GM12878 (cell line): ENCODE results near the gene MARF1.

Source experiments
- CHD4 ChIP-seq: fragments of 200-600 bp; sonication (generic); IDR thresholded peaks from 2 replicates; pipeline ENCODE4 v1.6.1; 2016; ENCODE audit warnings: mild to moderate bottlenecking
- CTCF ChIP-seq, 3 experiments: IDR thresholded peaks in 2 of 3; conservative IDR thresholded peaks in 1 of 3; 2 replicates each; pipeline ENCODE4 v1.5.1; 2011; ENCODE audit warnings: low read depth in 3 of 3, low read length in 3 of 3, mild to moderate bottlenecking in 3 of 3, control low read depth in 2 of 3, moderate library complexity in 2 of 3, inconsistent platforms in 1 of 3, mixed read lengths in 1 of 3; ENCODE audit not compliant: control insufficient read depth in 2 of 3, insufficient read depth in 1 of 3; ENCODE audit errors: extremely low read depth in 1 of 3
- PML ChIP-seq: IDR thresholded peaks from 2 replicates; pipeline ENCODE4 v1.6.1; 2012; ENCODE audit warnings: low read length, inconsistent platforms
- SPI1 ChIP-seq: IDR thresholded peaks from 2 replicates; pipeline ENCODE4 v1.6.1; 2011; ENCODE audit warnings: low read depth, mild to moderate bottlenecking, low read length, moderate library complexity, borderline replicate concordance; ENCODE audit not compliant: insufficient read depth

- TF ChIP-seq SPI1 (no peak), CTCF (IDR thresholded peaks at IDR 0.05 in 2 of 3, conservative IDR thresholded peaks at IDR 0.05 in 1 of 3; ENCODE audit: control insufficient read depth in 2 of 3, extremely low read depth in 1 of 3, insufficient read depth in 1 of 3, low read depth in 3 of 3, low read length in 3 of 3) (no peak), CHD4 (no peak), PML (no peak)
These were observed 22.3 kb downstream of the MARF1 start for GRCh38 chr16:15620611-15621195.
